Caco-2 (cell line): ENCODE measurements around the gene MTA3. TPM values are rescaled to one million over a fixed set of nuclear protein-coding genes. Genes with fewer than 3 reads are reported as not detected.

ENCODE experiments used
- BruUV-seq: library from RNA; stranded (reverse); fragments of 400-500 nt; replicated peaks from 2 replicates; lab custom pipeline; 2021; lab: Mats Ljungman, UMichigan
- CTCF ChIA-PET: fragments of 300-600 bp; sonication (Branson Sonifier 250); formaldehyde crosslinking; loops from one replicate; lab custom pipeline; 2022; ENCODE audit warnings: antibody characterized with exemption; lab: Charles Lee
- POLR2A ChIA-PET: fragments of 300-600 bp; sonication (Branson Sonifier 250); formaldehyde crosslinking; loops from one replicate; lab custom pipeline; 2022; ENCODE audit warnings: antibody characterized with exemption; lab: Charles Lee
- DNase-seq, 2 experiments: peaks; one replicate each; pipeline versions ENCODE4 v3.0.0 to v3.0.0-alpha.2; 2020 to 2022
- H3K27me3 ChIP-seq: replicated peaks from 2 replicates; pipeline ENCODE4 v1.6.0; 2011; ENCODE audit warnings: low read length; ENCODE audit not compliant: control insufficient read depth, insufficient read depth
- H3K36me3 ChIP-seq: 2 replicates; pipeline ENCODE4 v1.5.1; 2011; ENCODE audit warnings: low read length; ENCODE audit not compliant: control insufficient read depth, insufficient read depth
- H3K4me1 ChIP-seq: fragments of 250-450 bp; sonication (Bioruptor Pico); 2 replicates; pipeline ENCODE4 v1.5.1; 2020; ENCODE audit warnings: mild to moderate bottlenecking
- H3K4me3 ChIP-seq: 2 replicates; pipeline ENCODE4 v1.5.1; 2011; ENCODE audit warnings: low read depth, mild to moderate bottlenecking, control low read depth, low read length
- H3K9me3 ChIP-seq: fragments of 250-450 bp; sonication (Bioruptor Pico); 2 replicates; pipeline ENCODE4 v1.5.1; 2020; ENCODE audit warnings: mild to moderate bottlenecking, moderate library complexity
- H3K27ac Mint-ChIP-seq: one replicate; pipeline ENCODE4 v1.8.0; 2022; ENCODE audit warnings: mixed read lengths; ENCODE audit not compliant: unreplicated experiment
- H3K27me3 Mint-ChIP-seq: one replicate; pipeline ENCODE4 v1.8.0; 2022; ENCODE audit warnings: mixed read lengths; ENCODE audit not compliant: insufficient read depth, unreplicated experiment
- H3K36me3 Mint-ChIP-seq: one replicate; pipeline ENCODE4 v1.8.0; 2022; ENCODE audit warnings: mild to moderate bottlenecking, mixed read lengths; ENCODE audit not compliant: insufficient read depth, unreplicated experiment
- H3K4me1 Mint-ChIP-seq: one replicate; pipeline ENCODE4 v1.8.0; 2022; ENCODE audit warnings: low read depth, mixed read lengths; ENCODE audit not compliant: unreplicated experiment
- H3K4me3 Mint-ChIP-seq: one replicate; pipeline ENCODE4 v1.8.0; 2022; ENCODE audit warnings: mild to moderate bottlenecking, moderate library complexity, mixed read lengths; ENCODE audit not compliant: unreplicated experiment
- H3K9me3 Mint-ChIP-seq: one replicate; pipeline ENCODE4 v1.8.0; 2022; ENCODE audit warnings: mixed read lengths; ENCODE audit not compliant: unreplicated experiment
- intact Hi-C: fragments of 100-400 bp; cut with micrococcal nuclease; formaldehyde crosslinking; loops from one replicate; pipeline ENCODE4 v1.10.0; 2022; ENCODE audit not compliant: unreplicated experiment
- total RNA-seq: library from RNA; stranded (reverse); gene quantifications from 2 replicates; pipeline ENCODE4 v1.2.3, GENCODE V29; 2022
- TF ChIP-seq, protein P1 (sequence below), 2 experiments: fragments of 200-600 bp in 1 of 2; IDR thresholded peaks; 1 replicate in 1 of 2; 2 replicates in 1 of 2; pipeline versions ENCODE4 v1.5.1 to v1.8.0; 2011 to 2022; ENCODE audit warnings: antibody characterized with exemption in 1 of 2, control low read depth in 1 of 2, inconsistent platforms in 1 of 2, low read depth in 1 of 2, low read length in 1 of 2, mild to moderate bottlenecking in 1 of 2, moderate library complexity in 1 of 2; ENCODE audit not compliant: insufficient read depth in 1 of 2, severe bottlenecking in 1 of 2, unreplicated experiment in 1 of 2

The MTA3 gene
- total RNA-seq, 1 experiment from 2014 or later, result 85.7 TPM

DNA sequence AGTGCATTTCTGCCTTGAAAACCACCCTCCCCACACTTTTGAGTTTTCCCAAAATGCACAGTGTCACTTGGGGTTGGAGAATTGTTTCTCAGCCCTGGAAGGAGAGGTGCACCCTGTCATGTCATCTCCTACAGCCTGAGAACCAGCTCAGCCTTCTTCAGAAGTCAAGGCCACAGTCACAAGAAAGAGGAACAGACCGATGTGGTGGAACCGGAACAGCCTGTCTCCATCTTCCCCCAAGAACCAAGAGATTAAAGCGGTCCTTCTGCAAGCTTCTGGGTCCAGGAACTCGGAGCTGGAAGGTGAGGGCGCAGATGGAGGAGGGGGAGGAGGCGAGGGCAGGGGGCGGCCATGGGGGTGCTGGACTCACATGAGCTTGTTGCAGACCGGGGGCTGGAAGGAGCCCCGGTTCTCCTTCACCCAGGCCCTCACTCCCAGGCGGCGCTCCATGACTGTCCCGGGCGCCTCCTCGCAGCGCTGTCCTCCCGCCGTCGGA lies 223.7 kb downstream of the MTA3 start:
- H3K36me3 ChIP-seq, result peaks cover 6% of the 10 kb centered on the region; the same call in 1 of the 2 replicates
- BruUV-seq, result TSS peak; percentile 67
- Mint-ChIP-seq H3K27ac (peak overlapping the region; percentile 82), H3K27me3 (no peaks in the 10 kb centered on the region), H3K36me3 (peaks cover 37% of the 10 kb centered on the region), H3K9me3 (no peaks in the 10 kb centered on the region), H3K4me3 (peak overlapping the region; percentile 79), H3K4me1 (peaks cover 49% of the 10 kb centered on the region)
- no peaks in the 10 kb centered on the region for H3K27me3 ChIP-seq
- POLR2A ChIA-PET, result interaction anchor here (0.6 to 1.3 kb wide), 7 partner anchors 11 to 117 kb away, joined by 3 to 17 read pairs (median 4); no protein-coding TSS in a partner anchor
- TF ChIP-seq, protein P1, sequence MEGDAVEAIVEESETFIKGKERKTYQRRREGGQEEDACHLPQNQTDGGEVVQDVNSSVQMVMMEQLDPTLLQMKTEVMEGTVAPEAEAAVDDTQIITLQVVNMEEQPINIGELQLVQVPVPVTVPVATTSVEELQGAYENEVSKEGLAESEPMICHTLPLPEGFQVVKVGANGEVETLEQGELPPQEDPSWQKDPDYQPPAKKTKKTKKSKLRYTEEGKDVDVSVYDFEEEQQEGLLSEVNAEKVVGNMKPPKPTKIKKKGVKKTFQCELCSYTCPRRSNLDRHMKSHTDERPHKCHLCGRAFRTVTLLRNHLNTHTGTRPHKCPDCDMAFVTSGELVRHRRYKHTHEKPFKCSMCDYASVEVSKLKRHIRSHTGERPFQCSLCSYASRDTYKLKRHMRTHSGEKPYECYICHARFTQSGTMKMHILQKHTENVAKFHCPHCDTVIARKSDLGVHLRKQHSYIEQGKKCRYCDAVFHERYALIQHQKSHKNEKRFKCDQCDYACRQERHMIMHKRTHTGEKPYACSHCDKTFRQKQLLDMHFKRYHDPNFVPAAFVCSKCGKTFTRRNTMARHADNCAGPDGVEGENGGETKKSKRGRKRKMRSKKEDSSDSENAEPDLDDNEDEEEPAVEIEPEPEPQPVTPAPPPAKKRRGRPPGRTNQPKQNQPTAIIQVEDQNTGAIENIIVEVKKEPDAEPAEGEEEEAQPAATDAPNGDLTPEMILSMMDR (IDR thresholded peaks at IDR 0.05; ENCODE audit: insufficient read depth in 1 of 2, low read depth in 1 of 2, low read length in 1 of 2, severe bottlenecking in 1 of 2, unreplicated experiment in 1 of 2), result peak in 1 of 2 experiments; percentile 8
- intact Hi-C loops, result no loop called here
- DNase-seq, result no peak
- peak overlapping the region; percentile 87 for H3K4me3 ChIP-seq
- CTCF ChIA-PET, result interaction anchor here (0.7 to 3.4 kb wide), 2 partner anchors 18 to 1898 kb away, joined by 6 to 33 read pairs; no protein-coding TSS in a partner anchor
- peaks cover 18% of the 10 kb centered on the region for H3K4me1 ChIP-seq
- H3K9me3 ChIP-seq, result no peaks in the 10 kb centered on the region

DNA sequence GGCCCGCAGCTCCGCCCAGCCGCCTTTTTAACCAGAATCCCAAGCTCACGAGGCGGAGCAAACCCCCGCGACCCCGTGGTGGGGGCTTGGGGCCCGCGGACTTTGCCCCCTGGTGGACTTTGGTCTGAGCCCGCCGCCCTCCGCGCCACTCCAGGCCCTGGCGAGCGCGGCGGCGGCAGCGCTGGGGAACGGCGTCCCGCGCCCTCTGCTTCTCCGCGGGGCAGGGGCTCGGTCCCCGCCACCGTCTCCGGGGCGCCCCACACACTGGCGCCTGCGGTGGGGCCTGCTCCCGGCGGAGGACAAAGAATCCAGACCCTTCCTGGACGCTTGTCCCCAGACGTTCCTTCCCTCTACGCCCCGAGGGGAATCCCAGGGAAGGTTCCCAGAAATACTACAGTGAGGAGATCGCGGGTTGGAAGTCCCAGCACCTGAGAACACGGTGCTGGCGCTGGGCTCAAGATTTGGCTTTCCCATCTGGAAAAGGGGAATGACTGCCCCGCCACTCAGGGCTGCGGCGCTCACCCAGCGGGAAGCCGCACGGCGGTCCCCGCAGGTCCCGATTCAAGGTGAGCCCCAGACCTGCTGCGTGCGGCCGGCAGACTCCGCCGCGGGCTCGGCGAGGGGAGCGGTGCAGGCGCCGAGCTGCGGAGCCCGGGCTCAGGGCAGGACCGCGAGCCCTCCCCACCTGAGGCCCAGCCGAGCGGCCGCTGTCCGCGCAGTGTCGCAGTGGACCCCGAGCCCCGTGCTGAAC lies 224.3 kb downstream of the MTA3 start, which contains the start of gene HAAO:
Gene HAAO (minus strand): TSS at position 1 of the 751 bp plus-strand sequence. CDS start 47 bp downstream, outside the sequence.
- Mint-ChIP-seq H3K9me3 (no peaks in the 10 kb centered on the region), H3K27me3 (no peaks in the 10 kb centered on the region), H3K4me1 (peaks cover 46% of the 10 kb centered on the region), H3K4me3 (peak within 1 kb of the TSS; percentile 79), H3K27ac (peak within 1 kb of the TSS; percentile 82), H3K36me3 (peaks cover 35% of the 10 kb centered on the region)
- Histone ChIP-seq H3K27me3 (no peaks in the 10 kb centered on the region), H3K9me3 (no peaks in the 10 kb centered on the region), H3K36me3 (peaks cover 6% of the 10 kb centered on the region; the same call in 1 of the 2 replicates), H3K4me1 (peaks cover 12% of the 10 kb centered on the region), H3K4me3 (peak within 1 kb of the TSS; percentile 87)
- no TSS peak for BruUV-seq
- intact Hi-C loops, result no loop called here
- peak; percentile 91 to 95 for DNase-seq
- POLR2A ChIA-PET, result interaction anchor here (1.0 to 1.3 kb wide), 6 partner anchors 12 to 118 kb away, joined by 3 to 17 read pairs (median 4); no protein-coding TSS in a partner anchor
- TF ChIP-seq, protein P1 (IDR thresholded peaks at IDR 0.05; ENCODE audit: insufficient read depth in 1 of 2, low read depth in 1 of 2, low read length in 1 of 2, severe bottlenecking in 1 of 2, unreplicated experiment in 1 of 2), result no peak
- CTCF ChIA-PET, result interaction anchor here (0.6 to 3.4 kb wide), 2 partner anchors 17 to 610 kb away, joined by 3 to 33 read pairs; no protein-coding TSS in a partner anchor
